T-cell (primary cell): Measurements from ENCODE around the gene RAB40B. TPM values are rescaled to one million over a fixed set of nuclear protein-coding genes. Genes with fewer than 3 reads are reported as not detected.
A peak's percentile ranks its signal among the peaks of the same experiment; 100 is the strongest.
"Not testable (repeated sequence)": the region's sequence is repeated elsewhere in the genome, so short reads cannot be mapped to it uniquely, and the experiment has no call there.

ENCODE experiments used
- ATAC-seq, 4 experiments: fragments of 200-7000 bp in 3 of 4; fragments of 150-1000 bp in 1 of 4; cut with Tn5 transposase; replicated peaks in 1 of 4; 1 replicate in 3 of 4; 2 replicates in 1 of 4; pipeline ENCODE4 v1.10.0; 2021; ENCODE audit warnings: moderate library complexity in 3 of 4, mild to moderate bottlenecking in 2 of 4, moderate number of reproducible peaks in 1 of 4
- CTCF ChIA-PET, 2 donors: fragments of 300-600 bp; sonication (Branson Sonifier 250); formaldehyde crosslinking; loops; one replicate each; lab custom pipeline; 2022; ENCODE audit warnings: antibody characterized with exemption in 2 of 2; lab: Charles Lee
- POLR2A ChIA-PET, 2 donors: fragments of 300-600 bp; sonication (Branson Sonifier 250); formaldehyde crosslinking; loops; one replicate each; lab custom pipeline; 2022; ENCODE audit warnings: antibody characterized with exemption in 2 of 2; lab: Charles Lee
- DNase-seq, 35 experiments: peaks; one replicate each; pipeline versions ENCODE4 v3.0.0 to v3.0.0-alpha.2; 2013 to 2023
- H3K27ac ChIP-seq: one replicate; pipeline ENCODE4 v1.5.1; 2013; ENCODE audit warnings: low read length
- H3K27me3 ChIP-seq, 2 experiments: replicated peaks in 1 of 2; 1 replicate in 1 of 2; 2 replicates in 1 of 2; pipeline versions ENCODE4 v1.6.1 to v1.7.0; 2013; ENCODE audit warnings: low read length in 1 of 2, mixed read lengths in 1 of 2; ENCODE audit not compliant: control insufficient read depth in 2 of 2, insufficient read depth in 2 of 2; ENCODE audit errors: extremely low read depth in 1 of 2
- H3K36me3 ChIP-seq, 2 donors: 1 replicate in 1 of 2; 2 replicates in 1 of 2; pipeline versions ENCODE4 v1.6.1 to v1.7.0; 2013; ENCODE audit warnings: low read length in 1 of 2; ENCODE audit not compliant: control insufficient read depth in 2 of 2, insufficient read depth in 1 of 2; ENCODE audit errors: extremely low read depth in 1 of 2
- H3K4me1 ChIP-seq, 2 experiments: 1 replicate in 1 of 2; 2 replicates in 1 of 2; pipeline versions ENCODE4 v1.6.1 to v1.7.0; 2013; ENCODE audit warnings: low read length in 2 of 2, mixed read lengths in 1 of 2; ENCODE audit not compliant: insufficient read depth in 2 of 2, control insufficient read depth in 1 of 2; ENCODE audit errors: extremely low read depth in 1 of 2
- H3K4me3 ChIP-seq, 2 donors: 1 replicate in 1 of 2; 2 replicates in 1 of 2; pipeline versions ENCODE4 v1.5.1 to v1.7.0; 2013; ENCODE audit warnings: mild to moderate bottlenecking in 2 of 2, low read length in 1 of 2, moderate library complexity in 1 of 2; ENCODE audit not compliant: control insufficient read depth in 1 of 2; ENCODE audit errors: extremely low read depth in 1 of 2
- H3K9me3 ChIP-seq: 2 replicates; pipeline ENCODE4 v1.7.0; 2013
- H3K27ac Mint-ChIP-seq, 2 donors: one replicate each; pipeline ENCODE4 v1.8.0; 2020 to 2021; ENCODE audit warnings: mild to moderate bottlenecking in 2 of 2, mixed read lengths in 2 of 2
- H3K27me3 Mint-ChIP-seq, 2 donors: one replicate each; pipeline ENCODE4 v1.8.0; 2021 to 2022; ENCODE audit warnings: mixed read lengths in 2 of 2
- H3K36me3 Mint-ChIP-seq: one replicate; pipeline ENCODE4 v1.8.0; 2021; ENCODE audit warnings: mixed read lengths
- H3K4me1 Mint-ChIP-seq, 3 donors: one replicate each; pipeline ENCODE4 v1.8.0; 2020 to 2022; ENCODE audit warnings: mixed read lengths in 3 of 3, mild to moderate bottlenecking in 1 of 3
- H3K4me3 Mint-ChIP-seq, 3 donors: one replicate each; pipeline ENCODE4 v1.8.0; 2020 to 2022; ENCODE audit warnings: mild to moderate bottlenecking in 3 of 3, mixed read lengths in 3 of 3, moderate library complexity in 3 of 3
- H3K9me3 Mint-ChIP-seq, 3 donors: one replicate each; pipeline ENCODE4 v1.8.0; 2020 to 2022; ENCODE audit warnings: mixed read lengths in 3 of 3
- WGBS: methylation state at CpG from one replicate; pipeline ENCODE4 v1.1.5; 2013; ENCODE audit warnings: missing lambda C conversion rate; ENCODE audit not compliant: insufficient coverage; 5-methylcytosine and 5-hydroxymethylcytosine counted together
- total RNA-seq, 35 experiments: library from RNA in 6 of 35; stranded (reverse) in 6 of 35; fragments of 120-200 nt in 1 of 35; gene quantifications; one replicate each; pipeline versions ENCODE4 v1.2.1 to v1.2.4 and lab custom pipeline; 2013 to 2026

RAB40B gene
- total RNA-seq: 1 to 10 TPM; 4.4 to 8.7 (median 7.1) TPM
- total RNA-seq (2013): 3.4 TPM
- total RNA-seq (lab: John Stamatoyannopoulos, UW): 0.76 to 6.5 (median 3.1) reads per million in 29 experiments

DNA sequence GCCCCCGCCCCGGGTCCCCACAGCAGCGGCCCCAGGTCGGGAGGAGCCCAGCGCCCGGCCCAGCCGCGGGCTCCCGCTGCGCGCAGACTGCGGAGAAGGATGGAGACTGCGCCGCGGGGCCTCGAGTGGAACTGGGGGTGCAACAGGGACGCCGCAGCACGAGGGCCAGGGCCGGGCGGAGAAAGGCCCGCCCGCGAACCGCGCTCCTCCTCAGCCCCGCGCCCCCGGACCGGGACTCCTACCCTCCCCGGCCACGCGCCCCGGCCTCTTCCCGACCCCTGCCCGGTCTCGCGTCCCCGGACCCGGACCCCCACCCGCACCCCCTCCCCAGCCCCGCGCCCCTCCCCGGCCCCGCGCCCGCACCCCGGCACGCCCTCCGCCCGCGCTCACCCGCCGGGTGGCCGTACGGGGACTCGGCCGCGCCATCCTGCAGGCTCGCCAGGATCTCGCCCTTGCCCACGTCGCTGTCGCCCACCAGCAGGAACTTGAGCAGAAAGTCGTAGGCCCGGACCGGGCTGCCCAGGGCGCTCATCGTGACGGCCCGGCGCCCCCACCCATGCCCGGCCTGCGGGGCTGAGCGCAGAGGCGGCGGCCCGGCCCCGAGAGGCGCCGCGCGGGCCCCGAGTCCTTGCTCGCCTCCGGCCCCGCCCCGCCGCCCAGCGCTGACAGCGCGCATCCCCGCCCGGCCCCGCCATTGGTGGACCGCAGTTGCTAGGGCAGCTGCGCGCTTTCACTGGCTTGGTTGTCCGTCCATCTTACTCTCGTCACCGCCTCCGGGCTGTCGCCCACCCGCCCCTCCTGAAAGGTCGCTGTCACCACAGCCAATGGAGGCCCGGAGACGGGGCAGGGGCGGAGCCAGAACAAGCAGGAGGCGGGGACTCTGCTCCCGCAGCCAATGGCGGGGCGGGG, at the start of gene RAB40B:
TSS of gene RAB40B (minus strand) at position 634 of the 909 bp plus-strand sequence. CDS start at position 532, 102 bp downstream.
- Histone ChIP-seq H3K27ac (no peak within 1 kb of the TSS), H3K36me3 (no peaks in the 10 kb centered on the region), H3K27me3 (peaks cover 0 to 17% of the 10 kb centered on the region in 2 experiments), H3K9me3 (no peaks in the 10 kb centered on the region), H3K4me3 (peak within 1 kb of the TSS; percentile 46 to 69), H3K4me1 (peaks cover 4 to 21% of the 10 kb centered on the region in 2 experiments)
- DNase-seq (peak; percentile 94 to 99 (median 99)), ATAC-seq (peak; percentile 96 to 98 (median 97))
- Mint-ChIP-seq H3K4me3 (peak within 1 kb of the TSS; percentile 76 to 89 (median 79)), H3K36me3 (peaks cover 7% of the 10 kb centered on the region), H3K27me3 (no peaks in the 10 kb centered on the region), H3K27ac (peak within 1 kb of the TSS; percentile 43 to 52), H3K4me1 (peaks cover 8 to 15% (median 8%) of the 10 kb centered on the region in 3 donors), H3K9me3 (peaks cover 5 to 8% (median 6%) of the 10 kb centered on the region in 3 donors)
- ChIA-PET CTCF (no interaction called here), POLR2A (interaction anchor here in 1 of 2 donors (0.7 kb wide), 1 partner anchor 18 kb away, joined by 3 read pairs; no protein-coding TSS in a partner anchor)
- under 1% methylated on average over 87 of the region's 112 CpGs for WGBS

DNA sequence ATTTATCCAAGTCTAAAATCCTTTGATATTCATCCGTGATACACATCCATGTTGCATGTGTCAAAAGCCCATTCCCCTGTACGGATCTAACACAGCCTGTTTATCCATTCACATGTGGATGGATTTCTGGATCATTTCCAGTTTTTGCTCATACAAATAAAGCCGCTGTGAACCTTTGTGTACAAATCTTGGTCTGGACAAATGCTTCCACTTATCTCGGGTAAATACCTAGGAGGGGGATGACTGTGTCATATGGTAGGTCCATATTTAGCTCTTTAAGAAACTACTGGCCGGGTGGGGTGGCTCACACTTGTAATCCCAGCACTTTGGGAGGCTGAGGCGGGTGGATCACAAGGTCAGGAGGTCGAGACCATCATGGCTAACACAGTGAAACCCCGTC, 47.0 kb upstream of the RAB40B start:
- Histone ChIP-seq H3K4me1 (peaks cover 0 to 3% of the 10 kb centered on the region in 2 experiments), H3K9me3 (no peaks in the 10 kb centered on the region), H3K36me3 (no peaks in the 10 kb centered on the region), H3K4me3 (no peak overlapping the region), H3K27ac (no peak overlapping the region), H3K27me3 (no peaks in the 10 kb centered on the region)
- Mint-ChIP-seq H3K36me3 (peaks cover 18% of the 10 kb centered on the region), H3K27me3 (no peaks in the 10 kb centered on the region), H3K9me3 (peaks cover 0 to 13% (median 7%) of the 10 kb centered on the region in 3 donors), H3K4me3 (no peak overlapping the region), H3K4me1 (peaks cover 0 to 1% (median 0%) of the 10 kb centered on the region in 3 donors), H3K27ac (no peak overlapping the region)
- DNase-seq (no peak), ATAC-seq (no peak)
- POLR2A ChIA-PET: no interaction called here
- CTCF ChIA-PET: no interaction called here
- WGBS: 96% methylated on average over 4 of the region's 8 CpGs

DNA sequence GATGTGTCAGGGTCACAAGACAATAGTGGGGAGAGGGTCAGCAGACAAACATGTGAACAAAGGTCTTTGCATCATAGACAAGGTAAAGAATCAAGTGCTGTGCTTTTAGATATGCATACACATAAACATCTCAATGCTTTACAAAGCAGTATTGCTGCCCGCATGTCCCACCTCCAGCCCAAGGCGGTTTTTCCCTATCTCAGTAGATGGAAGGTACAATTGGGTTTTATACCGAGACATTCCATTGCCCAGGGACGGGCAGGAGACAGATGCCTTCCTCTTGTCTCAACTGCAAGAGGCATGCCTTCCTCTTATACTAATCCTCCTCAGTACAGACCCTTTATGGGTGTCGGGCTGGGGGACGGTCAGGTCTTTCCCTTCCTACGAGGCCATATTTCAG, 46.2 kb upstream of the RAB40B start:
- H3K27ac Mint-ChIP-seq, H3K27me3 Mint-ChIP-seq, ATAC-seq, DNase-seq, POLR2A ChIA-PET, H3K27me3 ChIP-seq, H3K9me3 ChIP-seq, CTCF ChIA-PET, H3K4me1 Mint-ChIP-seq, H3K4me3 ChIP-seq, H3K36me3 ChIP-seq, H3K4me1 ChIP-seq, H3K27ac ChIP-seq, H3K4me3 Mint-ChIP-seq: not testable (repeated sequence)
- Mint-ChIP-seq H3K36me3 (peaks cover 26% of the 10 kb centered on the region), H3K9me3 (peaks cover 0 to 13% (median 8%) of the 10 kb centered on the region in 3 donors)
- WGBS: no CpG with 5 or more reads among the region's 7 CpGs

GRCh38 chr17:82743344-82744219, 45.1 kb upstream of the RAB40B start:
- 95% methylated on average over 12 of the region's 16 CpGs for WGBS
- no peaks in the 10 kb centered on the region for H3K36me3 ChIP-seq
- no peak overlapping the region for H3K4me3 Mint-ChIP-seq

DNA sequence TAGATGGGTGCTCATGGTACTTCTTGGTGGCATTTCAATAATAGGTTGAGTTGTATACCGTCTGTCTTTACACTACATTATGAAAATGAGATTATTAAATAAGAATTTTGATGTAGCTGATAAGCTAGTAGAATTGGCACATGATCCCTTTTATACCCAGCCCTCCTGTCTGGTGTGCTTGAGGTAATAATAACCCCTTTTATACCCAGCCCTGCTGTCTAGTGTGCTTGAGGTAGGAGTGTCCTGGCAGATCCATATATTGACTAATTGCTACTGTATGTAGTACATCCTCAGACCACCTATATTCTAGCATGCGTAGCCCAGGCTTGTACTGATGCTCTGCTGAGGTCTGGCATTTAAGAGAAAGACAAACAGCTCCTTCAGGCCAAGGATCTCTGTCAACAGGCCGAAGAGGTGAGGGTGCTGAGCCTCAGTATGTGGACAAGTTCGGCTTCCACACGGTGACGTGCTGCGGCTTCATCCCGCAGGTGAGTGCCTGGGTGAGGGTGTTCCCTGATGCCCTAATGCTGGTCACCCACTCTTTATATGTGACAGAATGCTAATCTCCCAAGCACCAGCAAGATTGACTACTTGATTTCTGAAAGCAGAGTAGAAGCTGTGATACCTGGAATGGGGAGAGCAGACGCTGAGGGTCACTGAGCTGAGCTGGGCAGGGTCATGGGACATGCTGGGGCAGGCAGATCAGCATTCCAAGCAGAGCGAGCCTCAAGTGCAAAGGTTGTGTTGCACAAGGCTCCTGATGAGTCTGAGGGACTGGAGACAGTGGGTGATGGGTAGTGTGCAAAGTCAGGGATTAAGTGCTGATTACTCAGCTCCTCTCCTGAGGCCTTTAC, 42.6 kb upstream of the RAB40B start:
- CTCF ChIA-PET: no interaction called here
- 100% methylated on average over 2 of the region's 10 CpGs for WGBS

More at GRCh38 chr17:82743344-82744219, 45.1 kb upstream of the RAB40B start:
- Histone ChIP-seq H3K9me3 (no peaks in the 10 kb centered on the region), H3K4me3 (no peak overlapping the region), H3K4me1 (no peaks in the 10 kb centered on the region), H3K27me3 (no peaks in the 10 kb centered on the region), H3K27ac (no peak overlapping the region)
- Mint-ChIP-seq H3K4me1 (no peaks in the 10 kb centered on the region), H3K9me3 (peaks cover 0 to 13% (median 8%) of the 10 kb centered on the region in 3 donors), H3K36me3 (peaks cover 27% of the 10 kb centered on the region), H3K27me3 (no peaks in the 10 kb centered on the region), H3K27ac (no peak overlapping the region)
- ChIA-PET CTCF (no interaction called here), POLR2A (no interaction called here)
- ATAC-seq (no peak), DNase-seq (no peak)

More for the DNA sequence above, 42.6 kb upstream of the RAB40B start:
- Mint-ChIP-seq H3K36me3 (peaks cover 27% of the 10 kb centered on the region), H3K27ac (no peak overlapping the region), H3K27me3 (no peaks in the 10 kb centered on the region), H3K4me3 (no peak overlapping the region), H3K9me3 (peaks cover 0 to 10% (median 8%) of the 10 kb centered on the region in 3 donors), H3K4me1 (peaks cover under 1 to 3% (median 2%) of the 10 kb centered on the region in 3 donors)
- H3K27me3 ChIP-seq: peaks cover 0 to 9% of the 10 kb centered on the region in 2 experiments
- no peaks in the 10 kb centered on the region for H3K36me3 ChIP-seq
- no peaks in the 10 kb centered on the region for H3K9me3 ChIP-seq
- no peak for ATAC-seq
- POLR2A ChIA-PET: no interaction called here
- no peak for DNase-seq
- H3K4me1 ChIP-seq: peaks cover 0 to under 1% of the 10 kb centered on the region in 2 experiments
- H3K4me3 ChIP-seq: no peak overlapping the region
- H3K27ac ChIP-seq: no peak overlapping the region
